ENCODE measurements around the gene COL4A4.

The COL4A4 gene

GRCh38 chr2:226978300-226978699 is 185.7 kb downstream of the COL4A4 start:
- no peak for DNase-seq

- no peak for DNase-seq
Measured at GRCh38 chr2:226977775-226978190, 186.2 kb downstream of the COL4A4 start.

- no peak for DNase-seq
Measured at GRCh38 chr2:226973816-226974215, 190.2 kb downstream of the COL4A4 start.

DNA sequence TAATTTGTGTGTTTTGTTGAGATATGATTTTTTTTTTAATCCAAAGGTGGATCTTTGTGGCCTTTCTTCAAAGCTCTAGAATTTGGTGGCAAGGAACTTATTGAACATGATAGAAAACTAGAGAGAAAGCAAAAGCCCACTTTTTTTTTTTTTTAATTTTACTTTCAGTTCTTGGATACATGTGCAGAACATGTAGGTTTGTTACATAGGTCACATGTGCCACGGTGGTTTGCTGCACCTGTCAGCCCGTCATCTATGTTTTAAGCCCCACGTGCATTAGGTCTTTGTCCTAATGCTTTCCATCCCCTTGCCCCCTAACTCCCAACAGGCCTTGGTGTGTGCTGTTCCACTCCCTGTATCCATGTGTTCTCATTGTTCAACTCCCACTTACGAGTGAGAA is 192.2 kb downstream of the COL4A4 start:
- no peak for DNase-seq

DNA sequence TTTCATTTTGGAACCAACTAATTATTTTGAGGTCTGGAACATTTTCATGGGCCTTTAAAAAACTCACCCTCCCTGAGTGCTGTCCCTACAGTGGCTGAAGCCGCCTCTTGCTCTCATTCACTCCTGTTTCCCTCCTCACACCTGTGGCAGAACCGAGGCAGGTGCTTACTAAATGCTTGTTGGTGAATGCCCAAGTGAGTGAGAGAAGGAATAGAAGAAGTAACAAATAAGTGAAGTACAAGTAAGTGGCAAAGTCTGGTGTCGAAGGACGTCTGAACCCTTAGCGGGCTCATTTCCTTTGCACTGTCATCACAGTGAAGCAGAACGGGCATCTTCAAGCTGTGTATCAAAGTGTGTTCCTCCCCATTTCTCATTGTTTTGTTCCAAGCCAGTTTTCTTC is 192.9 kb downstream of the COL4A4 start:
- DNase-seq: no peak

- DNase-seq: no peak
Measured at GRCh38 chr2:226970362-226970761, 193.6 kb downstream of the COL4A4 start.

DNA sequence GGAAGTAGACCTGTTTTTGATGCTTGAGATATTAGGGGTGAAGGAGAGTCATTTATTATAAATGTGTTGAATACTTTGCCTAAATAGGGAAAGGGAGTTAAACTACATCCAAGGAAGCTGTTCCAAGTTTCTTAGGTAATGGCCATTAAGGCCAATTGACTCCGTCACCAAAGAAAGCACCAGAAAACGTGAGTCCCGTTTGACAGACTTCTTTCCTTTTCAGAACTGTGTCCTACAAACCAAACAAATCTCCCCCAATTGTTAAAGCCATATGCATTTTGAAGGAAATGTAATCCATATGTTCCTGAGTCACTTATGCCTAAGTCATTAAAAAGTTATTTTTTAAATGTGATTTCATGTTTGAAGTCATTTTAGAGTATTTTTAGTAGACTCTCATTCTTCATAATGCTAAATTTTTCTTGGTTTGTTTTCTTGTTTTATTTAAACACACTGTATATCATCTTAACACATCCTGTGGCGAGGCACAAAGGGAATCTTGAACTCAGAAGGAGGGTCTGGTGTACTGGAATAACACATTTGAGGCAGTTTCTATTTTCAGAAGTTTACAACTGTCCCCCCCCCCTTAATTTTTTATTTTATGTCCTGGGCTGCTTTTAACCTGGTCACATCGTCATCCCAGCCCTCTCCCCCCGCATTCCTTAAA is 194.5 kb downstream of the COL4A4 start:
- no peak for DNase-seq

DNA sequence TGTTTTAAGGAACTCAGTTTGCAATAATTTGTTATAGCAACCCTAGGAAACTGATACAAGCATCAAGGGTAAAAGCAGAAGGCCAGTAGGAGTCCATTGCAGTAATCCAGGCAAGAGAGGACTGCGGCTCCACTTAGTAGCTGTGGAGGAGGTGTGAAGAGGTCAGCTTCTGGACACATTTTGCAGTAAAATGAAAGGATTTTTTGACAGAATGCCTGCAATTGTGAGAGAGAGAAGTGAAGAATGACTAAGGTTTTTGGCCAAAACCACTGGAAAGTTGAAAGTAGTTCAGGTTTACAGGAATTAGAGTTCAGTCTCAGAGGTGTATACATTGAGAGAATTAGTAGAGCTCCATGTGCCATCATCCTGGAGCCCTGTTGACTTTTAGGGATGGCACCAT is 198.6 kb downstream of the COL4A4 start:
- no peak for DNase-seq

GRCh38 chr2:226963528-226963927 is 200.5 kb downstream of the COL4A4 start:
- DNase-seq: no peak

- no peak for DNase-seq
Measured at GRCh38 chr2:226962176-226962773, 201.7 kb downstream of the COL4A4 start.

DNA sequence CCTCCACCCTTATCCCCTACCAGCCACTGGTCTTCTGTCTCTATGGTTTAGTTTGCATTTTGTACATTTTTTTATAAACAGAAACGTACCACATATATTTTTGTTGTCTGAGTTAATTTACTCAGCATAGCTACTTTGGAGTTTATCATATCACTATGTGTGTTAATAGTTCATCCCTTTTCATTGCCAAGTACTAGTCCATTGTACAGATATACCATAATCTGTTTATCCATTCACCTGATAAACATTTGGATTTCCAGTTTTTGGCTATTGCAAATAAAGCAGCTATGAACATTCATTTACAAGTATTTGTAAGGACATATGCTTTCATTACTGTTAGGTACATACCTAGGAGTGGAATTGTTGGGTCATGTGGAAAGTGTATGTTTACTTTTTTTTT is 204.6 kb downstream of the COL4A4 start:
- DNase-seq: no peak

DNA sequence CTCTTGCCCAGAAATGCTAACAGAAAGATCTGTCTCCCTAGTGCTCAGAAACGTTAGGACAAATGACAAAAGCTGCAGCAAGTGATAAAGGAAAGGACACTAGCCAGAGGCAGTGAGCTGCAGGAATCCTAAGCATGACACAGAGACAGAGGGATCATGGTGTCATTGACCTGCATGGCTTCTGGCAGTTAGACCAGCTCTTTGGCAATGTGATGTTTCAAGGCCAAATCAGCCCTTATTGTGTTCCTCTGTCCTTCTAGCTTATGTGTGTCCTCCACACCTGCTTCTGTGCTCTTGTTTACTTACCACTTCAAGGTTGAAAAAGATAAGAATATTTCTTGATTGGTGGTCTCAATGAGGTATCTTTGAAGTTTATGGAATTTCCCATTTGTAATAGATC is 207.3 kb downstream of the COL4A4 start:
- no peak for DNase-seq

- no peak for DNase-seq
Measured at GRCh38 chr2:226953826-226954225, 210.2 kb downstream of the COL4A4 start.

DNA sequence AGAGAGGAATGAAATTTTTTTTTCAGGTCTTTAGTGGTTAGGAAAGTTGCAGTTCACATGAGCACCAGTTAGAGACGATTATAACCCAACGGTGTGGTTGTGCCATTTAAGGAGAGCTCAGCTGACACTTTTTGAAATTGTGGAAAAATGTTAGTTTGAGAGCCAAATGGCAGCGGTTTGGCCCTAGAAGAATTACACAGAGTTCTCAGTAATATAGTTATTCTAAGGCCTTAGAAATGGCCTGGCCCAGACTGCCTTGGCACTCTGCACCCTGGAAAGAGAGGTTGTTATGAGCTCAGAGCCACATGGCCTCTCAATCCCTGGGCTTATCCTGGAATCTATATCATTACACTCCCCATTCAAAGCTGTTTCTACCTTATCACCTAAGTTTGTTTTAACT is 210.8 kb downstream of the COL4A4 start:
- DNase-seq: no peak
